CD4-positive, alpha-beta T cell treated with Interleukin-10 for 1 hour (primary cell): Measurements from ENCODE around the gene UMODL1.

Experiments used
- DNase-seq: peaks from one replicate; pipeline ENCODE4 v3.0.0-alpha.2; 2020

The UMODL1 gene

GRCh38 chr21:42039470-42039901, 31.6 kb upstream of the UMODL1 start:
- DNase-seq = no peak

GRCh38 chr21:42039911-42040351, 31.2 kb upstream of the UMODL1 start:
- DNase-seq = no peak

DNA sequence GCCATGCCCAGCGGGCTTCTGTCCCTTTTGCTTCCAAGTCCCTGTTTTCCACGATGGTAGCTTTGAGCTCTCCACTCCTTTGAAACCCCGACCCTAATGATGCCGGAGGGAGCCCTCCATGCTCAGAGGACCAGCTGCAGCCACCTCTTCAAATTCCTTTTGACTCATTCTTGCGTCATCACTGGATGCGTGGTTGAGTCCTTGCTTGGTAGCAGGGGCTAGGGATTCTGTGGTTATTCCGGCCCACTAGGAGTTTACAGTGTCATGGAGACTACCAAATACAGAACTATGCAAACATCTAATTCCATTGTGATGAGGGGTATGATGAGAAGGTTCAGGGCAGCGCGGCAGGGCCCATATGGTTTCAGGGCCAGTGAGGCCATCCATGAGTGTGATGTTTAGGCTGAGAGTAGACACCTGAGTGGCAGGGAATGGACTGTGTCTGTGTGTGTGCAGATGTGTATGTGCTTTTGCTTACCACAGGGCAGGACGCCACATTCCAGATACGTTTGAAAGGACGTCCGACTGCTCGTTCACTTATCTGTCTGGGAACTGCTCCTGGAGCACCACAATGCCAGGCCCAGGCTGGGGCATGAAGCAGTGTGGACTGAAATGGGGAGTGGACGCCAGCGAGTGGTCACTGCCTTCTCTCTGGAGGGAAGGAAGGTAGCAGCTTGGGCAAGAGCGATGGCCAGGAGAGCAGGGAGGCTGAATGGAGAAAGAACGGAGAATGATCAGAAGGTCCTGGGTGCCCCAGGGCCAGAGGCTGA, 30.5 kb upstream of the UMODL1 start:
- DNase-seq = no peak

DNA sequence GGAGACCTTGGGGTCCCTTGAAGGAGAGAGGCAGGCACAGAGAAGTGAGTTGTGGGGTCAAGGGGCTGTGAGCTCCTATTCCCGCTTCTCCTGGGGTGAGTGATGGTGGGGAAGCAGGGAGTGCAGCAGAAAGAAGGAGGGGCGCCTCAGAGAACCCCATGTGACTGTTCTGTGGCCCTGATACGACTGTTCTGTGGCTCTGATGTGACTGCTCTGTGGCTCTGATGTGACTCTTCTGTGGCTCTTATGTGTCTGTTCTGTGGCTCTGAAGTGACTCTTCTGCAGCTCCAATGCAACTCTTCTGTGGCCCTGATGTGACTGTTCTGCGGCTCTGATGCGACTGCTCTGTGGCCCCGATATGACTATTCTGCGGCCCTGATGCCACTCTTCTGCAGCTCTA, 29.9 kb upstream of the UMODL1 start:
- DNase-seq = no peak

DNA sequence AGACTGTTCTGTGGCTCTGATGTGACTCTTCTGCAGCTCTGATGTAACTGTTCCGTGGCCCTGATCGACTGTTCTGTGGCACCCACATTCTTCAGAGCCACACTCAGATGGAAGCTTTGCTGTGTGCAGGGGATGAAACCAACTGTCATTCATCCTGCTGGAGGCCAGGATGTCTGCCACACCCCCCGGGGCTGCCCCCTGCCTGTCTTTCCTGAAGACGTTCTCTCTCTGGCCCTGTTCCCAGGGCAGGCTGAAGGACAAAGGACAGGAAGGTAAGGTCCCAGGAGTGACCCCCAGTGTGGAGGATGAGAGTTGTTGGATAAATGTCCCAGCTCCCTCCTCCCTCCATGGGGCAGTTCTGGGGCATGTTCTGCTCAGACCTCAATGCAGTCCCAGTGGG, 29.4 kb upstream of the UMODL1 start:
- no peak for DNase-seq

DNA sequence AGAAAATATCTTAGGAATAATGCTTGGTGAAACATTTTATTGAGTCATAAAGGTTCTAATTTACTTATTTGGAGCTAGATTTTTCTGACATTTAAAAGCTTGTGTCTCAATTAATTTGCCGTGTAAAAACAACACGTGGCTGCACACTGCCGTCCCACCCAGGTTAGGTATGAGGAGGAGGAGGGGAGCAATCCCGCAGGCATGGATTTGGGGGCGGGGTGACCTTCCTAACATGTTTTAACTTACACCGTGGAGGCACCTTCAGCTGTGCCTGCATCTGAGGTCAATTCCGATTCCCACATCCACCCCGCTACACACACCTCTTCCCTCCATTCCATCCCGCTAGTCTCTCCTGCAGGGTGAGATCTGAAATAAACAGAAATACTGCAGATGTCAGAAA, 28.5 kb upstream of the UMODL1 start:
- DNase-seq = no peak

- no peak for DNase-seq
These were observed 27.8 kb upstream of the UMODL1 start for GRCh38 chr21:42043201-42043895.

GRCh38 chr21:42043961-42044360, 27.2 kb upstream of the UMODL1 start:
- no peak for DNase-seq

DNA sequence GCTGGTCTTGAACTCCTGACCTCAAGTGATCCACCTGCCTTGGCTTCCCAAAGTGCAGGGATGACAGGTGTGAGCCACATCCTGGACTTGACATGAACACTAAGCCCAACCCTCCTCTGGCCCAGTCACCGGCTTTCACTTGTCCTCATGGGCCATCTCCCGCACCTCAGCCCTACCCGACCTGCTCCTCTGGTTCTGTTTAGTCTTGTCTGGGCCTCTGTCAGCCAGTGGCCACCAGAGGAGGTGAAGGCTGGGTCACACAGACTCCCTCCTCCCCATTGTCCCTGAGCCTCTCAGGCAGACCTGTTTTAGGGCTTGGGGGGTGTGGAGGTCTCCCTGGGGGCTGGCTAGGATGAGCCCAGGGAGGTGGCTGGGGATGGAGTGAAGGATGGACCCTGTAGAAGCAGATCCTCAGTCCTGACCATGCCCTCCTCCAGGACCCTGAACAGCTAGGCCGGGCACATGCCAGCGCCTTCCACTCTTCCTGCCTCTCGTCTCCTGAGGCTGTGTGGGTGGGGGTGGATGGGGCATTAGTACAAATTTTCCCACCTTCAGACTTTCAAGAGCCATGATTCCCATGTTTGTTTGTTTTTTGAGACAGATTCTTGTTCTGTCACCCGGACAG, 26.1 kb upstream of the UMODL1 start:
- no peak for DNase-seq

DNA sequence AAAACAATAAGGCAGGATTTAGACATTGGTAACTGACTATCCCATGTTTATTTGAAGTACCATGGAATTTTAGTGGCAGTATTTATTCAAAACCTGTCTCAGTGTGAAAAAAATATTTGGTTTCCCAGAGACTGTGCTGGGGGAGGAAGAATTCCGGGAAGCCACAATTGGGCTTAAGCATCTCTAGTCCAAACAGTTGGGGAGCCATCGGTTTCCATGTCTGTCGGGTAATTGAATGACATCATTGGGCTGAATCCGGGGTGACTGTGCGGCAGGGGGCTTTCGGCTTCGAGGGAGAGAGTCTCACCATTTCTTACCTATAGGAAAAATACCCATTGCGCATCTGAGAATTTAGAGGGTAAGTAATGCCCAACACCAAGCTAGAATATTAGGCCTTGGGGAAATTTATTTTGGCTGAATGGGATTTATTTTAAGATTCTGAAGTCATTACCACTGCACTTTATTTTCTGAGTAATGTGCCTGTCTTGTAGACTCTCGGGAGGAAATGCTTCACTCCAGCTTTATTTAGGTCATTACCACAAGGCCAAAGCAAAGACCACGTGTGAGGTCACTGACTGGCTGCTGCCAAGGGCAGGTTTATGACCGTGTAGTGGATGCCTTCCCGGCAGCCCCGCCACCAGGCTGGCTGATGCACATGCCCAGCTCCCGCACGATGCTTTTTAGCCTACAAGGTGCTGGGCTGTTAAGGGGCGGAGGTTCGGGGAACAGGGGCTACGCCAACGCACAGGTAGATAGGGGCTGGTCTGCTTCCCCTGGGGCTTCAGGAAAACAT, 23.1 kb upstream of the UMODL1 start:
- no peak for DNase-seq

GRCh38 chr21:42048870-42049577, 22.1 kb upstream of the UMODL1 start:
- no peak for DNase-seq

DNA sequence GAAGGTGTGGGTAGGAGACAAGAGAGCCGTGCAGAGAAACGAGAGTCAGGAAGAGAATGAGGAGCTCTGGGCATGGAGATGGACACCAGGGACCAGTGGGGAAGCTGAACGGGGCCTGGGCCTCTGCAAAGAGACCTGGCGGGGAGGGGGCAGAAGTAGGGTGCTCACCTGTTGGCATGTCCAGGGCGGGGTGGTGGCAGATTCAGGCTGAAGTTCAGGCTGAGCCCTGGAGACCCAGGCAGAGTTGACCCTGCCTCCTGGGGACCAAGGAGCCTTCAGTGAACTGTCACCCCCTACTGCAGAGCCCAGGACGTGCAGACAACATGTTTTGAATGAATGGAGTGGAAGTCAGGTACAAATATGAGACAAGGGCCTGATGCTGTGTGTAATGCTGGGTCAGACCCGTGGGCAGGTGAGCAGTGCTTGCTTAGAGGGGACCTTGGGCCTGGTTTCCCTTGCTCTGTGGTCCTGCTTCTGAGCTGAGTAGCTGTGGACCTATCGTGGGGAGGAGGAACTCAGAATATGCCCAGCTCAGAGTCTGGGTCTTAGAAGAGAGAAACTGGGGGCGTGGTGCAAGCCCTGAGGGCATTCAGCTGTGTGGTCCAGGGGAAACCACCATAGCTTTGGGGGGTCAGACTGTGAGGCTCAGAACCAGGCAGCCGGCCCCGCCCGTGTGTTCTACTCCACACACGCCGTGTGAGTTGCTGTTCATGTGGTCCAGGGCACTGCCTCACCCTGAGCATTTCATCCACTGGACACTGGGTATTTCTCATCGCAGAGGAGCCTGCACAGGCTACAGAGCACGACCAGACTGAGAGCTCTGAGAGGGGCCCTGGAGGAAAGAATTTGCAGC, 21.3 kb upstream of the UMODL1 start:
- no peak for DNase-seq

- DNase-seq = no peak
These were observed 19.3 kb upstream of the UMODL1 start for GRCh38 chr21:42051788-42052187.

DNA sequence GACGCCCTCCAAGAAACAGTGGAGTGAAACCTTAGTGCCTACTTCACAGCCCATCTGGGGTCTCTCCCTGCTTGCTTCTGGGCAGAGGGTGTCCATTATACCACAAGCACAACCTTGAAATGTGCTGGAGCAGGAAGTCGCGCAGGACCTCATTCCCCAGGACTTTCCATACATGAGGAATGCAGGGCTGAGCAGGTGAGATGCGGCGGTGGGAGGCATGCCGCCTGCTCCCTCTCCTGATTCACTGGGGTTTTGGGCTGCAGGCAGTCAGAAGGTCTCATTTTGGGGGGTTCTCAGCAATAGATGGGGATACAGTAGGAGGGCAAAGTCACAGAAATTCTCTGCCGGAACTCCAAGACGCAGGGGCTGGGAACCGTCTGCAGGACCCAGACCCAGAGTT, 15.7 kb upstream of the UMODL1 start:
- DNase-seq = no peak

DNA sequence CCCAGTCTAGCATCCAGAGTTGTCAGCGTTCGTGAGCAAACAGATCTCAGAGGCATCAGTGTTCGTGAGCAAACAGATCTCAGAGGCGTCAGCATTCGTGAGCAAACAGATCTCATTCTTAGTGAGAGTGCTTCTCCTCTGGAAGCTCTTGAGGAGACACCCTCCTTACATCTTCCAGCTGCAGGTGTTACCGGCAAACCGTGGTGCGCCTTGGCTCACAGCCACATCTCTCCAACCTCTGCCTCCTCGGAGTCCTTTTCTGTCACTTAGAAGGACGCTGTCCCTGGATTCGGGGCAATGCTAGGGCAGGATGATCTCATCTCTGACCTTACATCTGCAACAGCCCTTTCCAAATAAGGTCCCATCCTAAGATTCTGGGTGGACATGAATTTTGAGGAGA, 14.6 kb upstream of the UMODL1 start:
- no peak for DNase-seq

GRCh38 chr21:42056996-42057689, 14.0 kb upstream of the UMODL1 start:
- DNase-seq = no peak

GRCh38 chr21:42057851-42058437, 13.2 kb upstream of the UMODL1 start:
- no peak for DNase-seq

DNA sequence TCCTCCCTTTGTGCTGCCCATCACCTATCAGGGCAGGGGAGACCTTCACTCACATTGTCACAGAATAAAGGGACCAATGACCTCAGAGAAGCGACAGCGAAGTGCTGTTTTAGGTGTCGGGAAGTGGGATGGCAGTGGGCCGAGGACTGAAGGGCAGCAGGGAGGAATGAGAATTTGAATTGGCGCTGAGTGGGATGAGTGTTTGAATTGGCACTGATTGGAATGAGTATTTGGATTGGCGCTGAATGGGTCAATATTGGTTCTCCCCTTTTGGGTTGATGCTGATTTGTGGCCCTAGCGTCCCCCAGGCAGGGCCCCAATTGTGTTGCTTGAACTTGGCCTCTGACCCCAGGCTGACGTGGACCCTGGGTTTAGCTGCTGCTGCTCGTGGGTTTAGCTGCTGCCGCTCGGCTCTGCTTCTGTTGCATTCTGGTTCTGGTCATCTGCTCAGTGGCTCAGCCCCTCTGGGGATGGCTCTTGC, 12.4 kb upstream of the UMODL1 start:
- no peak for DNase-seq

- no peak for DNase-seq
These were observed 12.0 kb upstream of the UMODL1 start for GRCh38 chr21:42059141-42059540.

- no peak for DNase-seq
These were observed 11.4 kb upstream of the UMODL1 start for GRCh38 chr21:42059721-42060120.
